Astrocyte (in vitro differentiated cells and primary cell): ENCODE results near the gene RLBP1. TPM values are rescaled to one million over a fixed set of nuclear protein-coding genes. Genes with fewer than 3 reads are reported as not detected.

Experiments
- DNase-seq: peaks from one replicate; pipeline ENCODE4 v3.0.0-alpha.2; 2010; ENCODE audit warnings: low read depth
- FAIRE-seq: peaks from 2 replicates; lab custom pipeline; 2011; peaks lifted over from hg19 to GRCh38; lab: Jason Lieb, UNC
- H2AFZ ChIP-seq: 2 replicates; pipeline ENCODE4 v1.6.0; 2012; ENCODE audit warnings: low read depth, low read length, inconsistent platforms
- H3K27ac ChIP-seq: 2 replicates; pipeline ENCODE4 v1.5.1; 2011; ENCODE audit warnings: low read depth, low read length, inconsistent platforms
- H3K27me3 ChIP-seq: 2 replicates; pipeline ENCODE4 v1.6.0; 2011; ENCODE audit warnings: low read length, inconsistent platforms; ENCODE audit not compliant: insufficient read depth
- H3K36me3 ChIP-seq: 2 replicates; pipeline ENCODE4 v1.5.1; 2011; ENCODE audit warnings: low read length, inconsistent platforms; ENCODE audit not compliant: insufficient read depth
- H3K4me1 ChIP-seq: 2 replicates; pipeline ENCODE4 v1.5.1; 2011; ENCODE audit warnings: low read length, inconsistent platforms; ENCODE audit not compliant: insufficient read depth
- H3K4me2 ChIP-seq: 2 replicates; pipeline ENCODE4 v1.6.0; 2012; ENCODE audit warnings: low read length, inconsistent platforms
- H3K4me3 ChIP-seq: 2 replicates; pipeline ENCODE4 v1.5.1; 2011; ENCODE audit warnings: low read depth, mild to moderate bottlenecking, low read length, inconsistent platforms; ENCODE audit not compliant: insufficient read depth
- H3K79me2 ChIP-seq: 2 replicates; pipeline ENCODE4 v1.6.0; 2012; ENCODE audit warnings: mild to moderate bottlenecking, low read length, inconsistent platforms; ENCODE audit not compliant: insufficient read depth
- H3K9ac ChIP-seq: 2 replicates; pipeline ENCODE4 v1.6.0; 2012; ENCODE audit warnings: mild to moderate bottlenecking, low read length, inconsistent platforms
- H3K9me3 ChIP-seq: 2 replicates; pipeline ENCODE4 v1.5.1; 2012; ENCODE audit warnings: low read depth, mild to moderate bottlenecking, low read length, inconsistent platforms; ENCODE audit not compliant: insufficient read depth
- H4K20me1 ChIP-seq: 2 replicates; pipeline ENCODE4 v1.6.0; 2012; ENCODE audit warnings: low read length, inconsistent platforms; ENCODE audit not compliant: insufficient read depth
- H3K27ac Mint-ChIP-seq: one replicate; pipeline ENCODE4 v1.8.0; 2021; ENCODE audit warnings: mild to moderate bottlenecking, mixed read lengths; ENCODE audit not compliant: unreplicated experiment
- H3K27me3 Mint-ChIP-seq: one replicate; pipeline ENCODE4 v1.8.0; 2021; ENCODE audit warnings: low read depth, mixed read lengths; ENCODE audit not compliant: unreplicated experiment
- H3K36me3 Mint-ChIP-seq: one replicate; pipeline ENCODE4 v1.8.0; 2021; ENCODE audit warnings: low read depth, mixed read lengths; ENCODE audit not compliant: unreplicated experiment
- H3K4me1 Mint-ChIP-seq: one replicate; pipeline ENCODE4 v1.8.0; 2021; ENCODE audit warnings: low read depth, mixed read lengths; ENCODE audit not compliant: unreplicated experiment
- H3K4me3 Mint-ChIP-seq: one replicate; pipeline ENCODE4 v1.8.0; 2021; ENCODE audit warnings: mild to moderate bottlenecking, moderate library complexity, mixed read lengths; ENCODE audit not compliant: unreplicated experiment
- H3K9me3 Mint-ChIP-seq: one replicate; pipeline ENCODE4 v1.8.0; 2021; ENCODE audit warnings: mild to moderate bottlenecking, mixed read lengths; ENCODE audit not compliant: unreplicated experiment
- EZH2 ChIP-seq: IDR thresholded peaks from 2 replicates; pipeline ENCODE4 v1.6.1; 2012; ENCODE audit warnings: mild to moderate bottlenecking, low read length, inconsistent platforms; ENCODE audit not compliant: insufficient read depth
- total RNA-seq: library from RNA; stranded (reverse); gene quantifications from 2 replicates; pipeline ENCODE4 v1.2.1, GENCODE V29; 2021
- TF ChIP-seq, protein P1 (sequence below): IDR thresholded peaks from 2 replicates; pipeline ENCODE4 v1.5.1; 2011; ENCODE audit warnings: low read depth, mild to moderate bottlenecking, inconsistent platforms, low read length, moderate library complexity; ENCODE audit not compliant: insufficient read depth

The RLBP1 gene
- total RNA-seq, 1 donor from 2014 or later = not detected

DNA sequence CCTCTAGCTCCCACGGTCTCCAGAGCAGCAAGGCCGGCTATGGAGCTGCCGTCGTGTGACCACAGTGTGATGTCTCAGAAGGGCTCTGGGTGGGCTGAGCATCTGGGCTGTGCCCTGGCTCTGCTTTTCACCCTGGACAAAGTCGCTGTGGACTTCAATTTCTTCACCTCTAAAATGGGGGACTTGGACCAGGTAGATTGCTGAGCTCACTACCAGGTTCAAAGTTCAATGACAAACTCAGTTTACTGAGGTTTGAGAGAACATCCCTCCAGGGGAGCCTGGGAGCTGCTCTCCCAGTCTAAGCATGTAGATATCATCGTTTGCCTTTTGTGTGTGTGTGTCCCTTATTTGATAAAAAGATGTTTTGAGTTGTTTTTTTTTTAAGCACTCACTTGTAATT is 25.1 kb downstream of the RLBP1 start:
- peaks cover 6% of the 10 kb centered on the region for H3K36me3 Mint-ChIP-seq
- FAIRE-seq (peak; percentile 23), DNase-seq (no peak)
- H2AFZ ChIP-seq = no peak overlapping the region
- no peak overlapping the region for H3K4me3 ChIP-seq
- H3K27ac Mint-ChIP-seq = no peak overlapping the region
- H3K36me3 ChIP-seq = peaks cover 29% of the 10 kb centered on the region
- no peak overlapping the region for H3K27ac ChIP-seq
- no peak for TF ChIP-seq EZH2
- TF ChIP-seq, protein P1, sequence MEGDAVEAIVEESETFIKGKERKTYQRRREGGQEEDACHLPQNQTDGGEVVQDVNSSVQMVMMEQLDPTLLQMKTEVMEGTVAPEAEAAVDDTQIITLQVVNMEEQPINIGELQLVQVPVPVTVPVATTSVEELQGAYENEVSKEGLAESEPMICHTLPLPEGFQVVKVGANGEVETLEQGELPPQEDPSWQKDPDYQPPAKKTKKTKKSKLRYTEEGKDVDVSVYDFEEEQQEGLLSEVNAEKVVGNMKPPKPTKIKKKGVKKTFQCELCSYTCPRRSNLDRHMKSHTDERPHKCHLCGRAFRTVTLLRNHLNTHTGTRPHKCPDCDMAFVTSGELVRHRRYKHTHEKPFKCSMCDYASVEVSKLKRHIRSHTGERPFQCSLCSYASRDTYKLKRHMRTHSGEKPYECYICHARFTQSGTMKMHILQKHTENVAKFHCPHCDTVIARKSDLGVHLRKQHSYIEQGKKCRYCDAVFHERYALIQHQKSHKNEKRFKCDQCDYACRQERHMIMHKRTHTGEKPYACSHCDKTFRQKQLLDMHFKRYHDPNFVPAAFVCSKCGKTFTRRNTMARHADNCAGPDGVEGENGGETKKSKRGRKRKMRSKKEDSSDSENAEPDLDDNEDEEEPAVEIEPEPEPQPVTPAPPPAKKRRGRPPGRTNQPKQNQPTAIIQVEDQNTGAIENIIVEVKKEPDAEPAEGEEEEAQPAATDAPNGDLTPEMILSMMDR = no peak
- peaks cover 37% of the 10 kb centered on the region for H3K4me1 Mint-ChIP-seq
- H3K9me3 ChIP-seq = no peaks in the 10 kb centered on the region
- no peak overlapping the region for H3K9ac ChIP-seq
- H4K20me1 ChIP-seq = no peaks in the 10 kb centered on the region
- H3K4me1 ChIP-seq = peaks cover 4% of the 10 kb centered on the region
- no peak overlapping the region for H3K4me2 ChIP-seq
- H3K4me3 Mint-ChIP-seq = no peak overlapping the region
- no peaks in the 10 kb centered on the region for H3K27me3 ChIP-seq
- H3K27me3 Mint-ChIP-seq = no peaks in the 10 kb centered on the region
- H3K9me3 Mint-ChIP-seq = no peaks in the 10 kb centered on the region
- H3K79me2 ChIP-seq = no peaks in the 10 kb centered on the region

DNA sequence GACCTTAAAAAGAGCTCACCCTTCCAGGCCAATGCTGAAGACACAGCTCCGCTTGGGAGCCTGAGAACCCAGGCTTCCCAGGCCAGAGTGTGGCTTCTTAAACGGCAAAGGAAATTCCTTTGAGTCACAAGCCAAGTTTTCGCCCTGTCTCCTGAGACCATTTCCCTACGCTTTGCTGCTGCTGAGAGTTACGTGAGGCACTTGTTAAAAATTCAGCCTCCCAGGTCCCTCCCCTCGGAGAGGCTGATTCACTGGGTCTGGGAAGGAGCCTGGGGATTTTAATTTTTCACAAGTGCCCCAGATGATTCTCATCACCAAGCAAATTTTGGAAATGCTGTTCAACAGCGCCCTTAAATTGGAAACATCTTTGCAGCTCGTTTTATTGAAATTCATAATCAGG is 25.5 kb downstream of the RLBP1 start:
- no peak overlapping the region for H3K9ac ChIP-seq
- H3K27ac ChIP-seq = no peak overlapping the region
- no peaks in the 10 kb centered on the region for H3K79me2 ChIP-seq
- H3K4me3 ChIP-seq = no peak overlapping the region
- Mint-ChIP-seq H3K9me3 (no peaks in the 10 kb centered on the region), H3K27ac (no peak overlapping the region), H3K4me1 (peaks cover 37% of the 10 kb centered on the region), H3K27me3 (no peaks in the 10 kb centered on the region), H3K36me3 (peaks cover 9% of the 10 kb centered on the region), H3K4me3 (no peak overlapping the region)
- no peaks in the 10 kb centered on the region for H3K27me3 ChIP-seq
- H3K9me3 ChIP-seq = no peaks in the 10 kb centered on the region
- FAIRE-seq = no peak
- H3K4me2 ChIP-seq = no peak overlapping the region
- peaks cover 33% of the 10 kb centered on the region for H3K36me3 ChIP-seq
- DNase-seq = peak; percentile 77
- TF ChIP-seq, protein P1 = no peak
- TF ChIP-seq EZH2 = no peak
- no peaks in the 10 kb centered on the region for H4K20me1 ChIP-seq
- peaks cover 4% of the 10 kb centered on the region for H3K4me1 ChIP-seq
- H2AFZ ChIP-seq = no peak overlapping the region

DNA sequence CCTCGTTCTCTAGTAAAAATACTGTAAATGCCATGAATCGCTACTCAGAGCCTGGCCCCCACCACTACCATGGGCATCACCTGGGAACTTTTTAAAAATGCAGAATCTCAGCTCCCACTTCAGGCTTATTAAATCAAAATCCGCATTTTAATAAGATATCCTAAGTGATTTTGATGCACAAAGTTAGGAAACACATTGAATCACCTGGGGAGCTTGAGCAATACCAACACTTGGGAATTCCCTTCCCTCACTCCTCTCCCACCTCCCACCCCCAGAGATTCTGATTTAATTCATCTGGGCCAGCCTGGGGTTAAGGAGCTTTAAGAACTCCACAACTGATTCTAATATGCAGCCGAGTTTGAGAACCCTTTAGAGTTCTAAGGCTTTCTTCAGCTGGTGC is 26.8 kb downstream of the RLBP1 start:
- Histone ChIP-seq H3K36me3 (peaks cover 40% of the 10 kb centered on the region), H3K9ac (no peak overlapping the region), H3K79me2 (no peaks in the 10 kb centered on the region), H3K9me3 (no peaks in the 10 kb centered on the region), H3K27ac (no peak overlapping the region), H4K20me1 (no peaks in the 10 kb centered on the region), H3K27me3 (no peaks in the 10 kb centered on the region), H2AFZ (no peak overlapping the region), H3K4me1 (peaks cover 4% of the 10 kb centered on the region), H3K4me3 (no peak overlapping the region), H3K4me2 (no peak overlapping the region)
- TF ChIP-seq, protein P1 = no peak
- no peak for TF ChIP-seq EZH2
- no peaks in the 10 kb centered on the region for H3K27me3 Mint-ChIP-seq
- peaks cover 33% of the 10 kb centered on the region for H3K4me1 Mint-ChIP-seq
- no peak overlapping the region for H3K4me3 Mint-ChIP-seq
- no peaks in the 10 kb centered on the region for H3K9me3 Mint-ChIP-seq
- H3K27ac Mint-ChIP-seq = no peak overlapping the region
- FAIRE-seq (no peak), DNase-seq (no peak)
- H3K36me3 Mint-ChIP-seq = peaks cover 12% of the 10 kb centered on the region
